Smooth muscle cell (in vitro differentiated cells): Measurements from ENCODE around the gene GFRA3. TPM values are rescaled to one million over a fixed set of nuclear protein-coding genes. Genes with fewer than 3 reads are reported as not detected.

Source experiments
- DNase-seq: peaks from one replicate; lab custom pipeline; 2025; ENCODE audit not compliant: unreplicated experiment; lab: John Stamatoyannopoulos, UW
- H2AFZ ChIP-seq: fragments of 200-600 bp; sonication (generic); 2 replicates; pipeline ENCODE4 v1.6.0; 2016; ENCODE audit warnings: antibody characterized with exemption, low read depth, mild to moderate bottlenecking
- H3F3A ChIP-seq: fragments of 200-600 bp; sonication (generic); 2 replicates; pipeline ENCODE4 v1.6.0; 2017; ENCODE audit warnings: antibody characterized with exemption, low read depth
- H3K27ac ChIP-seq: fragments of 200-600 bp; sonication (generic); 2 replicates; pipeline ENCODE4 v1.5.1; 2016; ENCODE audit warnings: low read depth, mild to moderate bottlenecking
- H3K27me3 ChIP-seq: fragments of 200-600 bp; sonication (generic); 2 replicates; pipeline ENCODE4 v1.6.1; 2016; ENCODE audit warnings: low read depth, mild to moderate bottlenecking
- H3K36me3 ChIP-seq: fragments of 200-600 bp; sonication (generic); 2 replicates; pipeline ENCODE4 v1.5.1; 2016; ENCODE audit warnings: low read depth
- H3K4me1 ChIP-seq: fragments of 200-600 bp; sonication (generic); 2 replicates; pipeline ENCODE4 v1.5.1; 2016; ENCODE audit warnings: low read depth
- H3K4me2 ChIP-seq: fragments of 200-600 bp; sonication (generic); 2 replicates; pipeline ENCODE4 v1.6.0; 2016; ENCODE audit warnings: mild to moderate bottlenecking
- H3K4me3 ChIP-seq: fragments of 200-600 bp; sonication (generic); 2 replicates; pipeline ENCODE4 v1.5.1; 2016; ENCODE audit warnings: mild to moderate bottlenecking
- H3K79me2 ChIP-seq: fragments of 200-600 bp; sonication (generic); 2 replicates; pipeline ENCODE4 v1.6.0; 2016; ENCODE audit warnings: low read depth, mild to moderate bottlenecking
- H3K9ac ChIP-seq: fragments of 200-600 bp; sonication (generic); 2 replicates; pipeline ENCODE4 v1.6.0; 2016; ENCODE audit warnings: low read depth
- H3K9me3 ChIP-seq: fragments of 200-600 bp; sonication (generic); replicated peaks from 2 replicates; pipeline ENCODE4 v1.5.1; 2016; ENCODE audit warnings: low read depth
- H4K20me1 ChIP-seq: fragments of 200-600 bp; sonication (generic); 2 replicates; pipeline ENCODE4 v1.6.0; 2016; ENCODE audit warnings: low read depth
- CTCF ChIP-seq: fragments of 200-600 bp; sonication (generic); IDR thresholded peaks from 2 replicates; pipeline ENCODE4 v1.5.1; 2017; ENCODE audit warnings: borderline replicate concordance, mild to moderate bottlenecking, antibody characterized with exemption; ENCODE audit not compliant: insufficient read depth, poor library complexity, severe bottlenecking
- WGBS: methylation state at CpG from one replicate; pipeline ENCODE4 v1.1.7; 2016; ENCODE audit warnings: low lambda C conversion rate; 5-methylcytosine and 5-hydroxymethylcytosine counted together
- polyA plus RNA-seq: library from polyadenylated mRNA; unstranded; fragments of >200 nt; fragmentation: Nextera tagmentation; extraction: Ambion mirVana; gene quantifications from 2 replicates; pipeline ENCODE4 v1.2.1, GENCODE V29; 2016
- total RNA-seq: library from RNA; depleted of rRNA; stranded (reverse); fragments of >200 nt; gene quantifications from 2 replicates; pipeline ENCODE4 v1.2.3, GENCODE V29; 2014

Gene GFRA3
- total and polyA plus RNA-seq, 2 experiments from 2014 or later, result 2.7 TPM; not detected in 1

DNA sequence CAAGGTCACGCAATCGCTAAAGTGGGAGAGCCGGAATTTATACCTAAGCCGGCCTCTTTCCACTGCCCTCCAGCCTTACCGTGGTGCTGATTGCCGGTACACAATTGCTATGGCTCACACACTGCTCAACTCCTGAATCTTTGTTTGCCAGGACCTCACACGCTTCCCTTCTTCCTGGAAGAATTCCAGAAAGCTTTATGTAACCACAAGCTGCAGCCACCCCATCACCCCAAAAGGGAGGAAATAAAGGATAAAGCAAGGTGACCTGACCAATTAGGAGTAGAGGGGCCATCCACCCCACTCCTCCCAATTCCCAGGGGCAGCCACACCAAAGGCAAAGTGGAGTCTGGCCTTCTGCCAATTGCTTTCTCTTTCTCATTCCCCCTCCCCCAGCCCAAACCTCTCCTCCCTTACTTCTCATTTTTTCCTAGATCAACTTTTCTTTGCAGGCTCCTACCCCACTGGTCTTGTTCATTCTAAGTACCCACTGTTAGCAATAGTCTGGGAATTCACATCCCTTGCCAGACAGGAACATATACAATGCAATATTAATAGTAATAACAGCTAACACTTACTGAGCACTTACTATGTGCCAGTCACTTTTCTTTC lies 43.3 kb downstream of the GFRA3 start:
- no peaks in the 10 kb centered on the region for H3K4me1 ChIP-seq
- no peaks in the 10 kb centered on the region for H3K79me2 ChIP-seq
- H3K9ac ChIP-seq, result peak overlapping the region; percentile 79
- H3K27ac ChIP-seq, result peak overlapping the region; percentile 95
- peak overlapping the region; percentile 41 for H3K4me2 ChIP-seq
- H3K9me3 ChIP-seq, result no peaks in the 10 kb centered on the region
- no peaks in the 10 kb centered on the region for H3K27me3 ChIP-seq
- no peak overlapping the region for H2AFZ ChIP-seq
- no peaks in the 10 kb centered on the region for H3K36me3 ChIP-seq
- no peak for DNase-seq
- peaks cover 8% of the 10 kb centered on the region for H3F3A ChIP-seq
- H4K20me1 ChIP-seq, result no peaks in the 10 kb centered on the region
- 50% methylated on average over 7 of the region's 7 CpGs for WGBS
- TF ChIP-seq CTCF, result no peak
- no peak overlapping the region for H3K4me3 ChIP-seq

DNA sequence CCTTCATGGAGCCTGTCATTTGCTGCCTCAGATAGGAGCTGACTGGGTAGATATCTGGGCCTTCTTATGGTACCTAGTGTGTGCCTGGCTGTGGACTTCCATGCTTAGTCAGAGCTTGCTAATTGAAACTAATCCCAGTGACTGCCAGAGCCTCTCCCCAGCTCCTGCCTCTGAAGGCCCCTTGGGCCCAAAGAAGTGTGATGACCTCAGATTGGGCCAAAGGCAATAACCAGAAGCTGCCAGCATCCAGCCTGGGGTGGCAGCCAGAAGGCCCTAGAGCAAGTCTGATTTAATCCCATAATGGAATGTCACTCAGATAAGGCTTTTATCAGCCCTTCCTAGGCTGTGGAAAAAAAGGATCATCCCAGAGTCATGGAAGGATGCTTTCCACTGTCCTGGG lies 44.2 kb downstream of the GFRA3 start:
- H3K27ac ChIP-seq, result peak overlapping the region; percentile 95
- no peak overlapping the region for H3K4me3 ChIP-seq
- peaks cover 8% of the 10 kb centered on the region for H3F3A ChIP-seq
- no peaks in the 10 kb centered on the region for H4K20me1 ChIP-seq
- no peaks in the 10 kb centered on the region for H3K4me1 ChIP-seq
- H3K9me3 ChIP-seq, result no peaks in the 10 kb centered on the region
- DNase-seq, result no peak
- peak overlapping the region; percentile 37 for H3K4me2 ChIP-seq
- H3K36me3 ChIP-seq, result no peaks in the 10 kb centered on the region
- TF ChIP-seq CTCF, result no peak
- no peak overlapping the region for H3K9ac ChIP-seq
- no peaks in the 10 kb centered on the region for H3K79me2 ChIP-seq
- H2AFZ ChIP-seq, result no peak overlapping the region
- no peaks in the 10 kb centered on the region for H3K27me3 ChIP-seq

- Histone ChIP-seq H3K27me3 (no peaks in the 10 kb centered on the region), H3K36me3 (no peaks in the 10 kb centered on the region), H3K4me3 (no peak overlapping the region), H3K4me1 (no peaks in the 10 kb centered on the region), H3F3A (peaks cover 8% of the 10 kb centered on the region), H3K27ac (peak overlapping the region; percentile 95), H3K4me2 (no peak overlapping the region), H4K20me1 (no peaks in the 10 kb centered on the region), H3K79me2 (no peaks in the 10 kb centered on the region), H2AFZ (no peak overlapping the region), H3K9ac (no peak overlapping the region), H3K9me3 (no peaks in the 10 kb centered on the region)
- no peak for DNase-seq
- TF ChIP-seq CTCF, result no peak
- 75% methylated on average over 6 of the region's 6 CpGs for WGBS
These were observed 45.0 kb downstream of the GFRA3 start for GRCh38 chr5:138229387-138229786.

- no peak for DNase-seq
- Histone ChIP-seq H3K4me1 (no peaks in the 10 kb centered on the region), H2AFZ (no peak overlapping the region), H3K36me3 (no peaks in the 10 kb centered on the region), H3K4me2 (no peak overlapping the region), H3K4me3 (no peak overlapping the region), H3F3A (peaks cover 8% of the 10 kb centered on the region), H3K9ac (no peak overlapping the region), H3K27ac (no peak overlapping the region), H4K20me1 (no peaks in the 10 kb centered on the region), H3K27me3 (no peaks in the 10 kb centered on the region), H3K9me3 (no peaks in the 10 kb centered on the region), H3K79me2 (no peaks in the 10 kb centered on the region)
- TF ChIP-seq CTCF, result no peak
These were observed 47.5 kb downstream of the GFRA3 start for GRCh38 chr5:138226910-138227309.
